ENCODE data around the gene BTG1.
"Not testable (repeated sequence)": the region's sequence is repeated elsewhere in the genome, so short reads cannot be mapped to it uniquely, and the experiment has no call there.

The BTG1 gene

DNA sequence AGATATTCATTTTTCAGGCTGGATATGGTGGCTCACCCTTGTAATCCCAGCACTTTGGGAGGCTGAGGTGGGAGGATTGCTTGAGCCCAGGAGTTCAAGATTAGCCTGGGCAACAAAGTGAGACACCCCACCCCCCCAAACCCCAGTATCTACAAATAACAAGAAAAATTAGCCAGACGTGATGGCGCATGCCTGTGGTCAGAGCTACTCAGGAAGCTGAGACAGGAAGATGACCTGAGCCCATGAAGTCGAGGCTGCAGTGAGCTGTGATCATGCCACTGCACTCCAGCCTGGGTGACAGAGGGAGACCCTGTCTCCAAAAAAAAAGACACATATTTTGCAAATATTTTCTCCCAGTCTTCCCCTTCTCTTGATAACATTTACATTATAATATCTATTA lies 51.3 kb downstream of the BTG1 start:
- not testable (repeated sequence) for H3K9ac ChIP-seq (ENCODE audit: low read depth, low read length); H3K4me3 ChIP-seq (ENCODE audit: low read length); H3K4me1 ChIP-seq (ENCODE audit: insufficient read depth, low read length); H3K36me3 ChIP-seq (ENCODE audit: insufficient read depth, low read length); H3K27me3 ChIP-seq (ENCODE audit: insufficient read depth, low read length); H3K9me3 ChIP-seq (ENCODE audit: insufficient read depth, low read depth, low read length); H3K27ac ChIP-seq (ENCODE audit: low read depth, low read length)
- 91% methylated on average over 3 of the region's 3 CpGs for WGBS
